VCaP (cell line): Measurements from ENCODE around the gene OPA3.

ENCODE experiments used
- H3K27ac ChIP-seq: fragments of 450-650 bp; 2 replicates; pipeline ENCODE4 v1.5.1; 2017
- CTCF ChIP-seq: fragments of 450-650 bp; conservative IDR thresholded peaks from 2 replicates; pipeline ENCODE4 v1.5.1; 2017; ENCODE audit warnings: mild to moderate bottlenecking, moderate library complexity

Gene OPA3

GRCh38 chr19:45542234-45542668, 42.4 kb downstream of the OPA3 start:
- H3K27ac ChIP-seq = no peak overlapping the region
- no peak for TF ChIP-seq CTCF

GRCh38 chr19:45539459-45539858, 45.1 kb downstream of the OPA3 start:
- H3K27ac ChIP-seq = no peak overlapping the region
- no peak for TF ChIP-seq CTCF

GRCh38 chr19:45531349-45531748, 53.3 kb downstream of the OPA3 start:
- H3K27ac ChIP-seq = no peak overlapping the region
- TF ChIP-seq CTCF = no peak

- TF ChIP-seq CTCF = no peak
Measured at GRCh38 chr19:45529420-45529785, 55.2 kb downstream of the OPA3 start.

GRCh38 chr19:45528744-45529419, 55.7 kb downstream of the OPA3 start:
- TF ChIP-seq CTCF = no peak
- H3K27ac ChIP-seq = no peak overlapping the region

More at GRCh38 chr19:45529420-45529785, 55.2 kb downstream of the OPA3 start:
- no peak overlapping the region for H3K27ac ChIP-seq

- no peak overlapping the region for H3K27ac ChIP-seq
- TF ChIP-seq CTCF = no peak
Measured at GRCh38 chr19:45528149-45528743, 56.4 kb downstream of the OPA3 start.

GRCh38 chr19:45527731-45528130, 56.9 kb downstream of the OPA3 start:
- no peak for TF ChIP-seq CTCF
- no peak overlapping the region for H3K27ac ChIP-seq
